Bronchial epithelial cell (primary cell): Measurements from ENCODE around the gene DNM3. TPM values are rescaled to one million over a fixed set of nuclear protein-coding genes. Genes with fewer than 3 reads are reported as not detected.
A peak's percentile ranks its signal among the peaks of the same experiment; 100 is the strongest.

ENCODE experiments used
- DNase-seq: peaks from one replicate; pipeline ENCODE4 v3.0.0-alpha.2; 2010; ENCODE audit warnings: low read depth
- FAIRE-seq: peaks from 2 replicates; lab custom pipeline; 2011; peaks lifted over from hg19 to GRCh38; lab: Jason Lieb, UNC
- H3K27me3 ChIP-seq: 2 replicates; pipeline ENCODE4 v1.5.1; 2011; ENCODE audit warnings: low read length; ENCODE audit not compliant: control insufficient read depth, insufficient read depth
- H3K36me3 ChIP-seq: 2 replicates; pipeline ENCODE4 v1.5.1; 2011; ENCODE audit warnings: low read length; ENCODE audit not compliant: control insufficient read depth, insufficient read depth
- H3K4me3 ChIP-seq: 2 replicates; pipeline ENCODE4 v1.5.1; 2011; ENCODE audit warnings: mild to moderate bottlenecking, low read depth, low read length, control low read depth
- total RNA-seq: library from RNA; depleted of rRNA; stranded (reverse); fragments of >200 nt; gene quantifications from 2 replicates; pipeline ENCODE4 v1.2.1, GENCODE V29; 2014
- TF ChIP-seq, protein P1 (sequence below): IDR thresholded peaks from 2 replicates; pipeline ENCODE4 v1.5.1; 2011; ENCODE audit warnings: mild to moderate bottlenecking, moderate library complexity, low read length, control low read depth, inconsistent platforms; ENCODE audit not compliant: insufficient read depth, severe bottlenecking

The DNM3 gene
- total RNA-seq, 1 donor from 2014 or later: 1.3 TPM

GRCh38 chr1:172155766-172156165 lies 314.5 kb downstream of the DNM3 start:
- DNase-seq (no peak), FAIRE-seq (no peak)
- TF ChIP-seq, protein P1, sequence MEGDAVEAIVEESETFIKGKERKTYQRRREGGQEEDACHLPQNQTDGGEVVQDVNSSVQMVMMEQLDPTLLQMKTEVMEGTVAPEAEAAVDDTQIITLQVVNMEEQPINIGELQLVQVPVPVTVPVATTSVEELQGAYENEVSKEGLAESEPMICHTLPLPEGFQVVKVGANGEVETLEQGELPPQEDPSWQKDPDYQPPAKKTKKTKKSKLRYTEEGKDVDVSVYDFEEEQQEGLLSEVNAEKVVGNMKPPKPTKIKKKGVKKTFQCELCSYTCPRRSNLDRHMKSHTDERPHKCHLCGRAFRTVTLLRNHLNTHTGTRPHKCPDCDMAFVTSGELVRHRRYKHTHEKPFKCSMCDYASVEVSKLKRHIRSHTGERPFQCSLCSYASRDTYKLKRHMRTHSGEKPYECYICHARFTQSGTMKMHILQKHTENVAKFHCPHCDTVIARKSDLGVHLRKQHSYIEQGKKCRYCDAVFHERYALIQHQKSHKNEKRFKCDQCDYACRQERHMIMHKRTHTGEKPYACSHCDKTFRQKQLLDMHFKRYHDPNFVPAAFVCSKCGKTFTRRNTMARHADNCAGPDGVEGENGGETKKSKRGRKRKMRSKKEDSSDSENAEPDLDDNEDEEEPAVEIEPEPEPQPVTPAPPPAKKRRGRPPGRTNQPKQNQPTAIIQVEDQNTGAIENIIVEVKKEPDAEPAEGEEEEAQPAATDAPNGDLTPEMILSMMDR: no peak
- Histone ChIP-seq H3K4me3 (no peak overlapping the region), H3K27me3 (no peaks in the 10 kb centered on the region), H3K36me3 (no peaks in the 10 kb centered on the region)

GRCh38 chr1:172162236-172162635 lies 320.9 kb downstream of the DNM3 start:
- no peak for FAIRE-seq
- H3K4me3 ChIP-seq: no peak overlapping the region
- no peaks in the 10 kb centered on the region for H3K27me3 ChIP-seq
- DNase-seq: peak; percentile 26
- H3K36me3 ChIP-seq: no peaks in the 10 kb centered on the region
- TF ChIP-seq, protein P1: no peak

DNA sequence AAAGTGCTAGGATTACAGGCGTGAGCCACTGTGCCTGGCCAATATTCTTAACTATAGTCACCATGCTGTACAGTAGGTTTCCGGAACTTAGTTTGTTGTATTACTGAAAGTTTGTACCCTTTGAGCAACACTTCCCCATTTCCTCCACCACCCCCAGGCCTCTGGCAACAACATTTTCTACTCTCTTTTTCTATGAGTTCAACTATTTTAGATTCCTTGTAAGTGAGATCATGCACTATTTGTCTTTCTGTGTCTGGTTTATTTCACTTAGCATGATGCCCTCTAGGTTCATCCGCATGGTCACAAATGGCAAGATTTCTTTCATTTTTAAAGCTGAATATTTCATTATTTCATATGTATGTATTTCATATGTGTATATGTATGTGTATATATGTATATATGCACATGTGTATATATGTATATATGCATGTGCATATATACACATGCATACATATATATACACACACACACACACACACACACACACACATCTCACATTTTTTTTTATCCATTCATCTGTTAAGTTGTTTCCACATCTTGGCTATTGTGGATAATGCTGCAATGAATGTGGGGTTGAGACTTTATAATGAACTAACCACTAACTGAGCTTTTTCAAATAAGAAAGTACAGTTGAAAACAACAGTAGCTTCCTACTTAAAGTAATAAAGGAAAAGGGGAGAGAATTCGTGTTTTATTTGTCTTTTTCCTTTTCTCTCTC lies 322.4 kb downstream of the DNM3 start:
- DNase-seq: no peak
- Histone ChIP-seq H3K4me3 (no peak overlapping the region), H3K36me3 (no peaks in the 10 kb centered on the region), H3K27me3 (no peaks in the 10 kb centered on the region)
- no peak for FAIRE-seq
- TF ChIP-seq, protein P1: no peak

GRCh38 chr1:172165403-172165802 lies 324.1 kb downstream of the DNM3 start:
- Histone ChIP-seq H3K27me3 (no peaks in the 10 kb centered on the region), H3K4me3 (no peak overlapping the region), H3K36me3 (no peaks in the 10 kb centered on the region)
- DNase-seq (no peak), FAIRE-seq (no peak)
- TF ChIP-seq, protein P1: no peak

GRCh38 chr1:172167796-172168596 lies 326.7 kb downstream of the DNM3 start:
- no peaks in the 10 kb centered on the region for H3K27me3 ChIP-seq
- FAIRE-seq (no peak), DNase-seq (peak; percentile 17)
- no peak overlapping the region for H3K4me3 ChIP-seq
- TF ChIP-seq, protein P1: no peak
- H3K36me3 ChIP-seq: no peaks in the 10 kb centered on the region
